Stimulated activated CD4-positive, alpha-beta T cell treated with anti-CD3 and anti-CD28 coated beads, Interleukin-2, amount 100 ng/mL, for 48 hours (primary cell): ENCODE measurements around the gene RNF144B.
A peak's percentile ranks its signal among the peaks of the same experiment; 100 is the strongest.

Source experiments
- DNase-seq, 2 donors: peaks; one replicate each; pipeline ENCODE4 v3.0.0-alpha.2; 2020

Gene RNF144B

GRCh38 chr6:18492972-18493371 lies 105.8 kb downstream of the RNF144B start:
- DNase-seq, result no peak

- DNase-seq, result no peak
Measured at GRCh38 chr6:18493382-18493891, 106.3 kb downstream of the RNF144B start.

GRCh38 chr6:18493925-18494324 lies 106.8 kb downstream of the RNF144B start:
- no peak for DNase-seq

GRCh38 chr6:18495236-18495635 lies 108.1 kb downstream of the RNF144B start:
- no peak for DNase-seq

- no peak for DNase-seq
Measured at GRCh38 chr6:18496462-18496861, 109.3 kb downstream of the RNF144B start.

- DNase-seq, result no peak
Measured at GRCh38 chr6:18497006-18497405, 109.9 kb downstream of the RNF144B start.

- no peak for DNase-seq
Measured at GRCh38 chr6:18498408-18498807, 111.3 kb downstream of the RNF144B start.

- no peak for DNase-seq
Measured at GRCh38 chr6:18500921-18501662, 113.9 kb downstream of the RNF144B start.

- no peak for DNase-seq
Measured at GRCh38 chr6:18501663-18502013, 114.5 kb downstream of the RNF144B start.

GRCh38 chr6:18503206-18503592 lies 116.0 kb downstream of the RNF144B start:
- DNase-seq, result no peak

- peak in 1 of 2 donors; percentile 20 for DNase-seq
Measured at GRCh38 chr6:18503593-18504231, 116.6 kb downstream of the RNF144B start.

GRCh38 chr6:18504232-18504596 lies 117.1 kb downstream of the RNF144B start:
- no peak for DNase-seq

GRCh38 chr6:18506382-18507017 lies 119.3 kb downstream of the RNF144B start:
- DNase-seq, result no peak

GRCh38 chr6:18507018-18507415 lies 119.9 kb downstream of the RNF144B start:
- no peak for DNase-seq

GRCh38 chr6:18507561-18507960 lies 120.4 kb downstream of the RNF144B start:
- DNase-seq, result no peak

GRCh38 chr6:18509871-18510643 lies 122.9 kb downstream of the RNF144B start:
- peak in 1 of 2 donors; percentile 28 for DNase-seq

- no peak for DNase-seq
Measured at GRCh38 chr6:18510644-18511033, 123.5 kb downstream of the RNF144B start.

- DNase-seq, result no peak
Measured at GRCh38 chr6:18511211-18511610, 124.1 kb downstream of the RNF144B start.

- no peak for DNase-seq
Measured at GRCh38 chr6:18513253-18513798, 126.2 kb downstream of the RNF144B start.

GRCh38 chr6:18514180-18514579 lies 127.0 kb downstream of the RNF144B start:
- DNase-seq, result no peak

GRCh38 chr6:18515767-18516166 lies 128.6 kb downstream of the RNF144B start:
- DNase-seq, result no peak
